ENCODE results near the gene CD52. TPM values are rescaled to one million over a fixed set of nuclear protein-coding genes. Genes with fewer than 3 reads are reported as not detected.
"Not testable (repeated sequence)": the region's sequence is repeated elsewhere in the genome, so short reads cannot be mapped to it uniquely, and the experiment has no call there.

Gene CD52
- total RNA-seq, 2 donors from 2014 or later = 5.5 to 14.3 TPM

- intact Hi-C loops (cut with DNase I) = no loop called here
- DNase-seq (no peak), ATAC-seq (no peak)
Measured at GRCh38 chr1:26283279-26283853, 34.4 kb upstream of the CD52 start.

GRCh38 chr1:26283871-26284596, 33.7 kb upstream of the CD52 start:
- ATAC-seq = no peak
- DNase-seq = no peak

DNA sequence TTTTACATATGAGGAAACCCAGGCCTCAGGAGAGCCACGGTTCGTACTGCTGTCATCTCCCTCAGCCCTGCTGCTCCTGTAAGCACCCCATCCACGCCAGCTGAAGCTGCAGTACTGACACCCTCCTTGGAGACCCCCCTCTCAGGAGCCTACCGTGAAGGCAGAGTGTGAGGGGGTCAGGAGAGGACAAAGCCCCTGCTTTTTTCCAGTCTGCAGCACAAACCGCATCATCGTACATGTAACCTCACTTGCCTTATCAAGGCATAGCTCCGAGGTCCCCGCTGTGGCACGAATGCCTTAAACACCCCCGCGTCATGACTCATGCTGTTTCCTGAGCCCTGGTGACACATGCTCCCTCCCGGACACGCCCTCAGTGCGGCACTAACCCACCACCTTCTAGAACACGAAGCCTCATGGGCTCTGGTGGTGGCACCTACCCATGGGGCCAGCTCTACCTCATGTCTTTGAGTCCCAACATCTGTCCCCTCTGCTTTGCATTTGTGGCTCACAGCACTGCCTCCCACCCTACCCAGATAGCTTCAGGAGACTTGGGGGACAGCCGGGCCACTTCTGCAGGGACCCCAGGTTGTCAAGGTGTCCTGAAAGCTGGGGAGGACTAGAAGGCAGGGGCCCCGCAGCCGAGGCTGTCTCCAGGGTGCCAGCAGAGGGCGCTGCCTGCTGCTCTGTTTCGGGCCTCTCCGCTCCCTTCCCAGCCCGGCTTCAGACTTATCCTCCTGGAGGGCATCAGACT, 33.0 kb upstream of the CD52 start:
- intact Hi-C loops (cut with DNase I) = loop anchor here in 1 of 2 donors (2.0 kb wide), 1 partner anchor 36 kb away; no protein-coding TSS in a partner anchor
- peak; percentile 36 to 39 for ATAC-seq
- peak; percentile 91 for DNase-seq

More at GRCh38 chr1:26283871-26284596, 33.7 kb upstream of the CD52 start:
- intact Hi-C loops (cut with DNase I) = loop anchor here in 1 of 2 donors (2.0 kb wide), 1 partner anchor 37 kb away; no protein-coding TSS in a partner anchor

GRCh38 chr1:26285366-26286063, 32.2 kb upstream of the CD52 start:
- DNase-seq (no peak), ATAC-seq (no peak)
- intact Hi-C loops (cut with DNase I) = loop anchor here in 1 of 2 donors (2.0 kb wide), 1 partner anchor 35 kb away; no protein-coding TSS in a partner anchor

DNA sequence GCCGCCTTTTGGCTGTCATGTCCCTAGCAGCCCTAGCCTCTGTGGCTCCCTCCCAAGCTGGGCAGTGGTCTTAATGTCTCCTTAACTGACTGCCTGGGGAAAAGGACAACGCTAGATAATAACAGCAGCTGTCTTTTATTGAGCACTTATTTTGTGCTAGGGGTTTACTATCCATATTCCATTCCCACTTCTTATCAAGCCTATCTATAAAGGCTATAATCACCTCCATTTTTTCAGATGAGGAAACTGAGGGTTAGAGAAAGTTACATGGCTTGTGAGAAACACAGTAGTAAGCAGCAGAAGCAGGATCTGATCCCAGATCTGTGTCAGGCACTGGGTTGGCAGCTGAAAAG, 31.7 kb upstream of the CD52 start:
- DNase-seq = no peak
- intact Hi-C loops (cut with DNase I) = no loop called here
- no peak for ATAC-seq

- intact Hi-C loops (cut with DNase I) = no loop called here
- ATAC-seq (peak; percentile 18 to 25), DNase-seq (peak; percentile 61)
Measured at GRCh38 chr1:26287033-26287711, 30.6 kb upstream of the CD52 start.

- intact Hi-C loops (cut with DNase I) = no loop called here
- ATAC-seq (no peak), DNase-seq (no peak)
Measured at GRCh38 chr1:26287811-26288210, 29.9 kb upstream of the CD52 start.

DNA sequence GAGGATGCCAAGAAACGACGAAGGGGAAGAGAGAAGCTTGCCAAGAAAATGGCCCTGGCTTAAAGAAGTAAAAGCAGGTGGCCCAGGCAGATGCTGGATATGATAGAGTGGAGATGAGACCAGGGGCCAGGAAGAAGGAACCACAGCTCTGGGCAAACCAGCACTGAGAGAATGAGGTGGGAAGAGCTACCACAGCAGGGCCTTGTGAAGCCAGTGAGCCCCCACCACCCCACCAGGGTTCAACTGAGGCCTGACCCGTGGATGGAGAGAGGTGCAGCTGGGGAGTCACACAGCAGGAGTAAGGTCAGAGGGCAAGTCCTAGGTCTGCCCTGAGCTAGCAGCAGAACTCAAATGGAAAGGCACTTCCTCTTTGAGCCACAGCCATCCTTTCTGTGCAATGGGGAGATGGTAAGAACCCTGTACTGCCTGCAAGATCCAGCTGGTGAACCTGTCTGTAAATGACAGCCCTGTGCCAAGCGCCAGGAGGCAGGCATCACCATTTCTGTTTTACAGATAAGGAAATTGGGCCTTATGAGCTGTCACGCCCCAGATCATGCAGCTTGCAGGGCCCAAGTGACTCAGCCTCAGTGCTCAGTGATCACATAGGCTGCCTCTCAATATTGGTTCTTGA, 29.3 kb upstream of the CD52 start:
- ATAC-seq (no peak), DNase-seq (no peak)
- intact Hi-C loops (cut with DNase I) = no loop called here

DNA sequence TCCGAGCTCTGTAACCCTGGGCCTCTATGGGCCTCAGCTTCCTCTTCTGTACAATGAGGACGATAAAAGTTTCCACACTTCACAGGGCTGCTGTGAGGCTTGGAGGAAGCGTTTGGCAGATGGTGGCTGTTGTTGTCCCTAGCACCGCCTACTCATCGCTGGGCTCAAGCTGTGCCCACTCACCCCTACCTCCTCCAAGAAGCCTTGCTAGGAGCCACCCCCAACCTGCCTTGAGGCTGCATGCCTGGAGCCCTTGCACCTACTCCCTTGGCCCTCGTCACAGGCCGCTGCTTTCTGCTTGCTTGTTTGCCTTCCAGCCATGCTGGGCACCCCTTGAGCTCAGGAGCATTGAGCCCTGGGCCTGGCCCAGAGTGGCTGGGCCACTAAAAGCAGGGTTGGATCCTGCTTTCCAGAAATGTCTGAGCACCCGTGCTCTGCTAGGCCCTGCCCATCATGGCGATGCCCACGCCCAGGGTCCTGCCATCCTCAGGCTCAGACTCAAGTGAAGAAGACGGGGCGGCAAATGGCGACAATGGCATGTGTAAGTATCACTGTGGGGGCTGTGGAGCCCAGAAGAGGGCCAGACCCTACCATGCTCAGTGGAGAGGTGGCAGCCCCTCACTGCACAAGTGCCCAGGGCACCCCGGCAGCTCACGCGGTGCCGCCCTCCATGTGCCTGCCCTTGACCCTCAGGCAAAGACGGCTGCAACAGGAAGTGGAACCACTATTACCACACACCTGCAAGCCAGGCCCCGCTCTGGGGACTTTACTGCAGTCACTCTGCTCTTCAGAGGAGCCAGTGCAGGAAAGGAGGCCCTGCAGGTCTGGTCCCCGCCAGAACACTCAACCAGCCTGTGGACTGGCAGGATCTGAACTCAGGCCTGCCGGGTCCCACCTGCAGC, 28.3 kb upstream of the CD52 start:
- no peak for DNase-seq

GRCh38 chr1:26290122-26290881, 27.5 kb upstream of the CD52 start:
- intact Hi-C loops (cut with DNase I) = no loop called here
- ATAC-seq = peak in 1 of 2 donors; percentile 14

More for the DNA sequence above, 28.3 kb upstream of the CD52 start:
- peak in 1 of 2 donors; percentile 9 for ATAC-seq
- intact Hi-C loops (cut with DNase I) = no loop called here

DNA sequence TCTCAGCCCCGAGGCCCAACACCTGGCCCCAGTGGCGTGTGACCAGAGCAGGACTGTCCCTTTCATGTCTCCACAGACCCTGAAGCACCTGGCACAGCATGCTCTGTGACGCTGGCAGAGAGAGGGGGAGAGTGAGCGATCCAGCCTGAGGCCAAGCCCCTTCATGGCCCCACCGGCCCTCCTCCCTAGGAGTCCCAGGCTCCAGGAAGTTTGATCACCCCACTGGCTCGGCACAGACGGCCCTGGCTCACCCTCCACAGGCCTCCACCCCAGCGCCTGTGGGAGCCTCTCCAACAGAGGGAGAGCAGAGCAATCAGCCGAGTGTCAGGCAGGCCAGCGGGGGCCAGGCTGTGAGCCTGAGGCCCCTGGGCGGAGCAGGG, 26.9 kb upstream of the CD52 start:
- ATAC-seq (no peak), DNase-seq (no peak)
- intact Hi-C loops (cut with DNase I) = no loop called here

More at GRCh38 chr1:26290122-26290881, 27.5 kb upstream of the CD52 start:
- DNase-seq = no peak

GRCh38 chr1:26291433-26291832, 26.3 kb upstream of the CD52 start:
- ATAC-seq = no peak
- intact Hi-C loops (cut with DNase I) = no loop called here
- DNase-seq = no peak

- DNase-seq (no peak), ATAC-seq (no peak)
- intact Hi-C loops (cut with DNase I) = no loop called here
Measured at GRCh38 chr1:26291939-26292338, 25.8 kb upstream of the CD52 start.

DNA sequence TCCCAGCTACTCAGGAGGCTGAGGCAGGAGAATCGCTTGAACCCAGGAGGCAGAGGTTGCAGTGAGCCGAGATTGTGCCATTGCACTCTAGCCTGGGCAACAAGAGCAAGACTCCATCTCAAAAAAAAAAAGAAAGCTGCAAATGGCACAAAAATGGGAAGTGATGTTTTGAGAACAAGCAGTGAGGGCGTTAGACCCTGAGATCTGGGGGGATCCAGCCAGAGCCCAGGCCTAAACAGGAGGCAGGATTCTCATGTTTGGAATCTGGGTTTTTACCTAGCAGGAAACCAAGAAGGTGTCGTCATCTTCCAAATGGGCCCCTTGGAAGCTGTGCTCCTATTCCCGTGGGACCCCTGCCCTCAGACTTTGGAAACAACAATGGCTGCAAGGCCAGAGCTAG, 25.0 kb upstream of the CD52 start:
- DNase-seq; intact Hi-C loops (cut with DNase I); ATAC-seq: not testable (repeated sequence)

GRCh38 chr1:26293911-26294463, 23.8 kb upstream of the CD52 start:
- intact Hi-C loops (cut with DNase I) = no loop called here
- DNase-seq = no peak
- ATAC-seq = no peak
